GM13976 (cell line): Measurements from ENCODE around the gene ROBO3.

ENCODE experiments used
- DNase-seq: peaks from one replicate; pipeline ENCODE4 v3.0.0; 2012; ENCODE audit warnings: low spot score
- CTCF ChIP-seq: IDR thresholded peaks from 2 replicates; pipeline ENCODE4 v1.5.1; 2012; ENCODE audit warnings: borderline replicate concordance, mild to moderate bottlenecking; ENCODE audit not compliant: insufficient read depth; ENCODE audit errors: extremely low read depth, missing control alignments, control extremely low read depth
- in situ Hi-C: fragments of 300-500 bp; cut with MboI; formaldehyde crosslinking; loops from one replicate; pipeline ENCODE4 v1.12.0; 2022; ENCODE audit warnings: low sequenced_read_pairs, mixed read lengths, inconsistent platforms; ENCODE audit not compliant: unreplicated experiment

Gene ROBO3

DNA sequence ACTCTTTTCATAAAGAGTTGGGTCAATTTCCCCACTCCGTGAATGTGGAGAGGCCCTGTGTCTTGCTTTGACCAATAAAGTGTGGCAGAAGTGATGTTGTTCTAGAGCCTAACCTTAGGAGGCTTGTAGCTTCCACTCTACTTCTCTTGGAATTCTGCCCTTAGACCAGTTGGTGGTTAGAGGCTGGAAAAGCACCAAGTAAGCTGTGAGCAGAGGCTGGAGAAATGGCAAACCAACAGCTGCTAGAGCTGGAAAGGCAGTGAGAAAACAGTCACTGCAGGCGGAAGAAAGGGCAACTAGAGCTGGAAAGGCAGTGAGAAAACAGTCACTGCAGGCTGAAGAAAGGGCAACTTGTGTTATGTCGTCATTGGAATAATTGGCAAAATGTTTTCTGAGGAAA is 35.2 kb upstream of the ROBO3 start:
- in situ Hi-C loops, result loop anchor here (10.0 kb wide), 1 partner anchor 165 kb away; no protein-coding TSS in a partner anchor
- TF ChIP-seq CTCF, result no peak

GRCh38 chr11:124830749-124831148 is 34.5 kb upstream of the ROBO3 start:
- no peak for DNase-seq
- TF ChIP-seq CTCF, result no peak
- in situ Hi-C loops, result loop anchor here (10.0 kb wide), 1 partner anchor 166 kb away; no protein-coding TSS in a partner anchor

More for the DNA sequence above, 35.2 kb upstream of the ROBO3 start:
- DNase-seq, result no peak

- no peak for DNase-seq
- in situ Hi-C loops, result loop anchor here (10.0 kb wide), 1 partner anchor 167 kb away; no protein-coding TSS in a partner anchor
- TF ChIP-seq CTCF, result no peak
Measured at GRCh38 chr11:124831897-124832296, 33.3 kb upstream of the ROBO3 start.

GRCh38 chr11:124832571-124832970 is 32.7 kb upstream of the ROBO3 start:
- in situ Hi-C loops, result loop anchor here (10.0 kb wide), 1 partner anchor 168 kb away; no protein-coding TSS in a partner anchor
- no peak for TF ChIP-seq CTCF
- no peak for DNase-seq

DNA sequence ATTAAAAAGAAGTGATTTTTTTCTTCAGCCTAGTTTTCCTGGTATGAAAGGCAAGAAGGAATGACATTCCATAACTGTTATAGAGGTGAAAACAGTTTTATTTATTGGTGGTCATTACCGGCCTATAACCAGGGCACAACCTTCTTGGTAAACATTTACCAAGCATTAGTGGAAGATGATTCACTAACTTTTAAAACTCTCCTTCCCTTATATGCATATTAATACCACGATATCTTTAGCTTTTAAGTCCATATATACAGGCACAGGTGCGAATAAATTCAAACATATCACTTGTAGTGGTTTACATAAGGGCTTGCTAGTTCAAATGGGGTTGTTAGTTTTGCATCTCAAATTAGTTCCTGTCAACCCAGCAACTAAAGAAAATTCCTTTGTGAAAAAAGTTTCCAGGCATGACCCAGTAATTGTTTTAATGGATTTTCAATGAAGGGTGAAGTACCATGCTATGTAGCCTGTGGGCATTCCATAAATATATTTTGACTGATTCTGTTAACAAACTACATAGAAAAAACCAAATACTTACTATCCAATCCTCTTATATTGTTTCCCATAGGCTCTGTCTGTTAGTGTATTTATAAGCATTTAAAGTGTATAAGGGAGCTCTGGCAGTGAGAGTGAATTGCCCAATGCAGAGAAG is 30.6 kb upstream of the ROBO3 start:
- in situ Hi-C loops, result loop anchor here (10.0 kb wide), 1 partner anchor 170 kb away; no protein-coding TSS in a partner anchor
- TF ChIP-seq CTCF, result no peak
- no peak for DNase-seq

DNA sequence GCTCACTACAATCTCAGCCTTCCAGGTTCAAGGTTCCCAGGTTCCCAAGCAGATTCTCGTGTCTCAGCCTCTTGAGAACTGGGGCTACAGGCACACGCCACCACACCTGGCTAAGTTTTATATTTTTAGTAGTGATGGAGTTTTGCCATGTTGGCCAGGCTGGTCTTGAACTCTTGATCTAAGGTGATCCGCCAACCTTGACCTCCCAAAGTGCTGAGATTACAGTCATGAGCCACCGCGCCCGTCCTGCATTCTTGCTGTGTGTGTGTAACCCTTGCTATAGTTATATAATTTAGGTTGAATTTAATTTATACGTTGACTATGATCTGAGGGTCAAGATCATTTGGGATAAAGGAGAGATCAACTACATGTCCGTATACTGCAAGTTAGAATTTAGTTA is 29.3 kb upstream of the ROBO3 start:
- no peak for TF ChIP-seq CTCF
- in situ Hi-C loops, result loop anchor here (10.0 kb wide), 1 partner anchor 171 kb away; no protein-coding TSS in a partner anchor
- DNase-seq, result no peak
